GM13976 (cell line): ENCODE results near the gene NHLRC4.

Experiments used
- DNase-seq: peaks from one replicate; pipeline ENCODE4 v3.0.0; 2012; ENCODE audit warnings: low spot score
- CTCF ChIP-seq: IDR thresholded peaks from 2 replicates; pipeline ENCODE4 v1.5.1; 2012; ENCODE audit warnings: borderline replicate concordance, mild to moderate bottlenecking; ENCODE audit not compliant: insufficient read depth; ENCODE audit errors: extremely low read depth, missing control alignments, control extremely low read depth
- in situ Hi-C: fragments of 300-500 bp; cut with MboI; formaldehyde crosslinking; loops from one replicate; pipeline ENCODE4 v1.12.0; 2022; ENCODE audit warnings: low sequenced_read_pairs, mixed read lengths, inconsistent platforms; ENCODE audit not compliant: unreplicated experiment

Gene NHLRC4

GRCh38 chr16:563072-563644, 3.6 kb upstream of the NHLRC4 start:
- in situ Hi-C loops, result no loop called here
- TF ChIP-seq CTCF, result no peak
- DNase-seq, result no peak

GRCh38 chr16:564690-565418, 2.0 kb upstream of the NHLRC4 start:
- in situ Hi-C loops, result no loop called here
- no peak for DNase-seq
- TF ChIP-seq CTCF, result no peak

- TF ChIP-seq CTCF, result no peak
- no peak for DNase-seq
- in situ Hi-C loops, result no loop called here
Measured at GRCh38 chr16:565419-566330, 1.1 kb upstream of the NHLRC4 start.

GRCh38 chr16:567373-568256, 810 bp downstream of the NHLRC4 start:
- TF ChIP-seq CTCF, result no peak
- in situ Hi-C loops, result no loop called here

DNA sequence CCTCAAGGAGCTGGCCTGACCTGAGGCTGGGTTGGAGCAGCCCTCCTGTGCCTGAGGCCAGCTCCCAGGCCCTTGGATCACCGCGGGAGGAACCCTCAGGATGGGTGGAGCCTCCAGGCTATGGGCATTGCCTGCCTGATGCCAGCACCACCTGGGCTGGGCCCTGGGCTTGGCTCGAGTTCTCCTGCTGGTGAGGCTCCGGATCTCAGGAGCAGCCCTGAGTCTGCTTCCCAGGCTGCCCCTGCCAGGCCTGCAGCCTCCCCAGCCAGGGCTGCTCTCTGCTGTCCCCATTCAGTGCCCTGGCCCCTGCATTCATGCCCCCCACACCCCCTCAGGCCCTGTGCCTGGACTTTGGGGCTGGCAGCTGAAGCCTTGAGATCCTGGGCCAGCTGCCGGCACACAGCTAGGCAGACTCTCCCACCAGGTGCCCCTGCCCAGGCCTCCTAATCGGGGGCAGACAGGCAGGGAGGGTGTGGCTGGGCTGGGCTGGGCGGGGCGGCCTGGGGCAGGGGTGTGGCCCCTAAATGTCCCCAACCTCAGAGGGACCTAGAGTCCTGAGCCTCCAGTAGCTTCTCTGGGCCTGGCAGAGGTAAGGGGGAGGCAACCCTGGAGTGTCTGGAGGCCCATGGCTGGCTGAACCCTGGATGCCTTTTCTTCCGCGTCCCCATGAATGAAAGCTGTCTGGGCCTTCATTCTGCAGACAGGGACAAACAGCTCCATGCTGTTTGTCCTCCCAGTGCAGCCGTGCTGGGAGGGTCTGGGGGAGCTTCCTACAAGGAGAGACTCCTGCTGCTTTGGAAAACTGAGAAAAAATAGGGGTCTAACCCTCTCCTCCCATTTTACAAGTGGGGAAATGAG, 1.8 kb downstream of the NHLRC4 start:
- no peak for TF ChIP-seq CTCF
- DNase-seq, result no peak
- in situ Hi-C loops, result no loop called here

More at GRCh38 chr16:567373-568256, 810 bp downstream of the NHLRC4 start:
- no peak for DNase-seq
